Natural killer cell (primary cell): ENCODE results near the gene GPATCH11. TPM values are rescaled to one million over a fixed set of nuclear protein-coding genes. Genes with fewer than 3 reads are reported as not detected.

ENCODE experiments used
- ATAC-seq, 3 donors: fragments of 150-1000 bp in 2 of 3; fragments of 200-7000 bp in 1 of 3; cut with Tn5 transposase; 1 replicate in 1 of 3; 2 replicates in 2 of 3; pipeline ENCODE4 v1.10.0; 2021; ENCODE audit warnings: mild to moderate bottlenecking in 2 of 3, moderate library complexity in 2 of 3
- DNase-seq, 2 donors: peaks; one replicate each; pipeline versions ENCODE4 v3.0.0 to v3.0.0-alpha.2; 2013 to 2021; ENCODE audit warnings: mixed read lengths in 1 of 2
- H3K27ac ChIP-seq: one replicate; pipeline ENCODE4 v1.5.1; 2013; ENCODE audit warnings: mild to moderate bottlenecking, low read length
- H3K27me3 ChIP-seq: one replicate; pipeline ENCODE4 v1.6.1; 2013; ENCODE audit warnings: low read length; ENCODE audit not compliant: control insufficient read depth, insufficient read depth
- H3K36me3 ChIP-seq: one replicate; pipeline ENCODE4 v1.6.1; 2013; ENCODE audit warnings: low read length; ENCODE audit not compliant: control insufficient read depth, insufficient read depth
- H3K4me1 ChIP-seq: one replicate; pipeline ENCODE4 v1.6.1; 2013; ENCODE audit warnings: low read length; ENCODE audit not compliant: control insufficient read depth, insufficient read depth
- H3K4me3 ChIP-seq: one replicate; pipeline ENCODE4 v1.5.1; 2013; ENCODE audit warnings: low read length
- H3K9me3 ChIP-seq: one replicate; pipeline ENCODE4 v1.6.1; 2013; ENCODE audit warnings: low read length; ENCODE audit not compliant: control insufficient read depth, insufficient read depth
- H3K27ac Mint-ChIP-seq, 2 donors: one replicate each; pipeline ENCODE4 v1.8.0; 2022; ENCODE audit warnings: mild to moderate bottlenecking in 2 of 2, mixed read lengths in 2 of 2, moderate library complexity in 1 of 2
- H3K27me3 Mint-ChIP-seq, 2 donors: one replicate each; pipeline ENCODE4 v1.8.0; 2022; ENCODE audit warnings: low read depth in 2 of 2, mixed read lengths in 2 of 2
- H3K36me3 Mint-ChIP-seq: one replicate; pipeline ENCODE4 v1.8.0; 2022; ENCODE audit warnings: mixed read lengths
- H3K4me1 Mint-ChIP-seq, 2 donors: one replicate each; pipeline ENCODE4 v1.8.0; 2022; ENCODE audit warnings: mixed read lengths in 2 of 2
- H3K4me3 Mint-ChIP-seq: one replicate; pipeline ENCODE4 v1.8.0; 2022; ENCODE audit warnings: mild to moderate bottlenecking, moderate library complexity, mixed read lengths
- H3K9me3 Mint-ChIP-seq, 2 donors: one replicate each; pipeline ENCODE4 v1.8.0; 2022; ENCODE audit warnings: mixed read lengths in 2 of 2
- WGBS: methylation state at CpG from one replicate; pipeline ENCODE4 v1.1.7; 2013; ENCODE audit warnings: missing lambda C conversion rate; ENCODE audit not compliant: insufficient coverage; 5-methylcytosine and 5-hydroxymethylcytosine counted together
- intact Hi-C: fragments of 100-400 bp; cut with micrococcal nuclease; formaldehyde crosslinking; loops from one replicate; pipeline ENCODE4 v1.14.2; 2022
- total RNA-seq, 4 donors: library from RNA; stranded (reverse); fragments of 120-200 nt in 1 of 4; gene quantifications; one replicate each; pipeline versions ENCODE4 v1.2.3 to v1.2.4, GENCODE V29; 2013 to 2022
- TF ChIP-seq, protein P1 (sequence below): fragments of 200-600 bp; IDR thresholded peaks from one replicate; pipeline ENCODE4 v1.8.0; 2022; ENCODE audit warnings: antibody characterized with exemption

Gene GPATCH11
- total RNA-seq, 3 donors from 2014 or later (not counting 1 experiment from before 2014, with no cell fraction given): 6.5 to 18.2 (median 8.6) TPM

GRCh38 chr2:37111958-37112357, 27.6 kb downstream of the GPATCH11 start:
- Histone ChIP-seq H3K4me1 (no peaks in the 10 kb centered on the region), H3K27ac (no peak overlapping the region), H3K27me3 (no peaks in the 10 kb centered on the region), H3K36me3 (peaks cover 43% of the 10 kb centered on the region), H3K9me3 (no peaks in the 10 kb centered on the region), H3K4me3 (no peak overlapping the region)
- DNase-seq (no peak), ATAC-seq (no peak)
- WGBS: 73% methylated on average over 2 of the region's 2 CpGs
- intact Hi-C loops: no loop called here
- Mint-ChIP-seq H3K4me1 (peaks cover 8% of the 10 kb centered on the region in 2 donors), H3K4me3 (no peak overlapping the region), H3K9me3 (no peaks in the 10 kb centered on the region), H3K36me3 (no peaks in the 10 kb centered on the region), H3K27me3 (no peaks in the 10 kb centered on the region), H3K27ac (no peak overlapping the region)
- TF ChIP-seq, protein P1, sequence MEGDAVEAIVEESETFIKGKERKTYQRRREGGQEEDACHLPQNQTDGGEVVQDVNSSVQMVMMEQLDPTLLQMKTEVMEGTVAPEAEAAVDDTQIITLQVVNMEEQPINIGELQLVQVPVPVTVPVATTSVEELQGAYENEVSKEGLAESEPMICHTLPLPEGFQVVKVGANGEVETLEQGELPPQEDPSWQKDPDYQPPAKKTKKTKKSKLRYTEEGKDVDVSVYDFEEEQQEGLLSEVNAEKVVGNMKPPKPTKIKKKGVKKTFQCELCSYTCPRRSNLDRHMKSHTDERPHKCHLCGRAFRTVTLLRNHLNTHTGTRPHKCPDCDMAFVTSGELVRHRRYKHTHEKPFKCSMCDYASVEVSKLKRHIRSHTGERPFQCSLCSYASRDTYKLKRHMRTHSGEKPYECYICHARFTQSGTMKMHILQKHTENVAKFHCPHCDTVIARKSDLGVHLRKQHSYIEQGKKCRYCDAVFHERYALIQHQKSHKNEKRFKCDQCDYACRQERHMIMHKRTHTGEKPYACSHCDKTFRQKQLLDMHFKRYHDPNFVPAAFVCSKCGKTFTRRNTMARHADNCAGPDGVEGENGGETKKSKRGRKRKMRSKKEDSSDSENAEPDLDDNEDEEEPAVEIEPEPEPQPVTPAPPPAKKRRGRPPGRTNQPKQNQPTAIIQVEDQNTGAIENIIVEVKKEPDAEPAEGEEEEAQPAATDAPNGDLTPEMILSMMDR: no peak

- no peaks in the 10 kb centered on the region for H3K27me3 Mint-ChIP-seq
- WGBS: no CpG with 5 or more reads among the region's 1 CpG
- H3K27me3 ChIP-seq: no peaks in the 10 kb centered on the region
- H3K4me1 Mint-ChIP-seq: peaks cover 8 to 12% of the 10 kb centered on the region in 2 donors
- H3K9me3 ChIP-seq: no peaks in the 10 kb centered on the region
- intact Hi-C loops: no loop called here
- DNase-seq: no peak
- H3K9me3 Mint-ChIP-seq: no peaks in the 10 kb centered on the region
- H3K27ac Mint-ChIP-seq: no peak overlapping the region
- no peak overlapping the region for H3K4me3 Mint-ChIP-seq
- no peak overlapping the region for H3K4me3 ChIP-seq
- H3K36me3 Mint-ChIP-seq: no peaks in the 10 kb centered on the region
- no peak overlapping the region for H3K27ac ChIP-seq
- peaks cover 34% of the 10 kb centered on the region for H3K36me3 ChIP-seq
- H3K4me1 ChIP-seq: no peaks in the 10 kb centered on the region
- ATAC-seq: no peak
- TF ChIP-seq, protein P1: no peak
Observed at GRCh38 chr2:37117566-37117965, 33.2 kb downstream of the GPATCH11 start.

- no peaks in the 10 kb centered on the region for H3K36me3 Mint-ChIP-seq
- no peak overlapping the region for H3K4me3 ChIP-seq
- peaks cover 8 to 12% of the 10 kb centered on the region in 2 donors for H3K4me1 Mint-ChIP-seq
- no peak for ATAC-seq
- no peak for DNase-seq
- no peaks in the 10 kb centered on the region for H3K9me3 Mint-ChIP-seq
- H3K27ac ChIP-seq: no peak overlapping the region
- WGBS: 97% methylated on average over 5 of the region's 5 CpGs
- H3K4me1 ChIP-seq: no peaks in the 10 kb centered on the region
- no peaks in the 10 kb centered on the region for H3K9me3 ChIP-seq
- peaks cover 27% of the 10 kb centered on the region for H3K36me3 ChIP-seq
- no peak overlapping the region for H3K27ac Mint-ChIP-seq
- no peaks in the 10 kb centered on the region for H3K27me3 ChIP-seq
- H3K4me3 Mint-ChIP-seq: no peak overlapping the region
- intact Hi-C loops: no loop called here
- H3K27me3 Mint-ChIP-seq: no peaks in the 10 kb centered on the region
- TF ChIP-seq, protein P1: no peak
Observed at GRCh38 chr2:37119157-37119556, 34.8 kb downstream of the GPATCH11 start.

DNA sequence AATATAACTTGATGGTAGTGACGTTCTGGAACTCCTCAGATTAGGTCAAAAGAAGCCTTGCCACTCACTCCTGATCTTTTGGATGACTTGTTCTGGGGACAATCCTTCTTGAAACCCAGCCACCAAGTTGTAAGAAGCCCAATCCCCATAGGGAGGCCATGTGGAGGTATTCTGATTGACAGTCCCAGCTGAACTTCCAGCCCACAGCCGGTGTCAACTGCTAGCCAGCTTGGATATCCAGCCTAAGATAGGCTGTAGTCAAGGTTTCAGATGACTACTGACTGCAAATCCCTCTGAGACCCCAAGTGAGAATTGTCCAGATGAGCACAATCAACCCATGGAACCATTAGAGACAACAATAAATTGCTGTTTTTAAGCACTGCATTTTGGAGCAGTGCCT, 41.1 kb downstream of the GPATCH11 start:
- Histone ChIP-seq H3K27me3 (no peaks in the 10 kb centered on the region), H3K4me1 (no peaks in the 10 kb centered on the region), H3K27ac (no peak overlapping the region), H3K4me3 (no peak overlapping the region), H3K36me3 (peaks cover 24% of the 10 kb centered on the region), H3K9me3 (no peaks in the 10 kb centered on the region)
- Mint-ChIP-seq H3K27ac (no peak overlapping the region), H3K4me3 (no peak overlapping the region), H3K4me1 (peaks cover 7 to 8% of the 10 kb centered on the region in 2 donors), H3K36me3 (peaks cover 2% of the 10 kb centered on the region), H3K27me3 (no peaks in the 10 kb centered on the region), H3K9me3 (no peaks in the 10 kb centered on the region)
- ATAC-seq (no peak), DNase-seq (no peak)
- 100% methylated on average over 2 of the region's 2 CpGs for WGBS
- TF ChIP-seq, protein P1: no peak
- intact Hi-C loops: no loop called here
